ENCODE results near the gene ETV5.

ETV5 gene

DNA sequence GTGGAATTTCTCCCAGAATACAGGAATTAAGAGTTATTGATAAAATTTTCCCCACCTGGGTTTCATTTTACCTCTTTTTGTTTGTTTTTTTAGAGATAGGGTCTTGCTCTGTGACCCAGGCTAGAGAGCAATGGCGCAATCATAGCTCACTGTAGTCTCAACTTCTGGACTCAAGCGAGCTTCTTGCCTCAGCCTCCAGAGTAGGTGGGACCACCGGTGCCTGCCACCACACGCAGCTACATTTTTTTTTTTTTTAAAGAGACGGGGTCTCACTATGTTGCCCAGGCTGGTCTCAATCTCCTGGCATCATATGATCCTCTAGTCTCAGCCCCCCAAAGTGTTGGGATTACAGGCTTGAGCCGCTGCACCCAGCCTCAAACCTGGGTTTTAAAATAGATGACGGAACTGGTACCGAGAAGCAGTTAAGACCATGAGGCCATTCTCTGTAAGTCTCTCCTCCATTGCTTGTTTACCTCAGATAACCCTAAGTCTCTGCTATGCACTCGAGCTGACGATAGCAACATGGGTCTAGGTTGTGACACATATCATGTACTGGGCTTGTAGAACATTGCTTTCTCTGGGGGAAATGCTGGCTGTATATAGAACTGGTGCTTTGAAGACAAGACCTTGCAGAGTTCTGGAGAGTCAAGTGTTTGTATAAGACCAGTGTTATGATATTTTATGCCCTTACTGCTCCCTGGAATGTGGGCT, 16.4 kb downstream of the ETV5 start:
- ChIA-PET CTCF (no interaction called here), POLR2A (no interaction called here)
- H3K4me1 ChIP-seq (ENCODE audit: control insufficient read depth, insufficient read depth, low read length) = peaks cover 6% of the 10 kb centered on the region; the same call in 1 of the 2 replicates
- TF ChIP-seq ZNF670 (tag by site-specific recombination; IDR thresholded peaks at IDR 0.05; ENCODE audit: low read depth) (no peak), ZFP3 (tag by site-specific recombination; IDR thresholded peaks at IDR 0.05; ENCODE audit: low read depth) (no peak), ZNF449 (tag by site-specific recombination; IDR thresholded peaks at IDR 0.05) (no peak), ZXDB (tag by site-specific recombination; IDR thresholded peaks at IDR 0.05) (no peak), ZNF121 (tag by site-specific recombination; IDR thresholded peaks at IDR 0.05) (peak; percentile 64; the same call in 1 of the 2 replicates), PRDM1 (tag by site-specific recombination; IDR thresholded peaks at IDR 0.05) (no peak), ZSCAN23 (tag by site-specific recombination; IDR thresholded peaks at IDR 0.05) (no peak)
- TF ChIP-seq, protein P1, sequence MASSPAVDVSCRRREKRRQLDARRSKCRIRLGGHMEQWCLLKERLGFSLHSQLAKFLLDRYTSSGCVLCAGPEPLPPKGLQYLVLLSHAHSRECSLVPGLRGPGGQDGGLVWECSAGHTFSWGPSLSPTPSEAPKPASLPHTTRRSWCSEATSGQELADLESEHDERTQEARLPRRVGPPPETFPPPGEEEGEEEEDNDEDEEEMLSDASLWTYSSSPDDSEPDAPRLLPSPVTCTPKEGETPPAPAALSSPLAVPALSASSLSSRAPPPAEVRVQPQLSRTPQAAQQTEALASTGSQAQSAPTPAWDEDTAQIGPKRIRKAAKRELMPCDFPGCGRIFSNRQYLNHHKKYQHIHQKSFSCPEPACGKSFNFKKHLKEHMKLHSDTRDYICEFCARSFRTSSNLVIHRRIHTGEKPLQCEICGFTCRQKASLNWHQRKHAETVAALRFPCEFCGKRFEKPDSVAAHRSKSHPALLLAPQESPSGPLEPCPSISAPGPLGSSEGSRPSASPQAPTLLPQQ (tag by site-specific recombination; IDR thresholded peaks at IDR 0.05) = no peak
- TF ChIP-seq, protein P2, sequence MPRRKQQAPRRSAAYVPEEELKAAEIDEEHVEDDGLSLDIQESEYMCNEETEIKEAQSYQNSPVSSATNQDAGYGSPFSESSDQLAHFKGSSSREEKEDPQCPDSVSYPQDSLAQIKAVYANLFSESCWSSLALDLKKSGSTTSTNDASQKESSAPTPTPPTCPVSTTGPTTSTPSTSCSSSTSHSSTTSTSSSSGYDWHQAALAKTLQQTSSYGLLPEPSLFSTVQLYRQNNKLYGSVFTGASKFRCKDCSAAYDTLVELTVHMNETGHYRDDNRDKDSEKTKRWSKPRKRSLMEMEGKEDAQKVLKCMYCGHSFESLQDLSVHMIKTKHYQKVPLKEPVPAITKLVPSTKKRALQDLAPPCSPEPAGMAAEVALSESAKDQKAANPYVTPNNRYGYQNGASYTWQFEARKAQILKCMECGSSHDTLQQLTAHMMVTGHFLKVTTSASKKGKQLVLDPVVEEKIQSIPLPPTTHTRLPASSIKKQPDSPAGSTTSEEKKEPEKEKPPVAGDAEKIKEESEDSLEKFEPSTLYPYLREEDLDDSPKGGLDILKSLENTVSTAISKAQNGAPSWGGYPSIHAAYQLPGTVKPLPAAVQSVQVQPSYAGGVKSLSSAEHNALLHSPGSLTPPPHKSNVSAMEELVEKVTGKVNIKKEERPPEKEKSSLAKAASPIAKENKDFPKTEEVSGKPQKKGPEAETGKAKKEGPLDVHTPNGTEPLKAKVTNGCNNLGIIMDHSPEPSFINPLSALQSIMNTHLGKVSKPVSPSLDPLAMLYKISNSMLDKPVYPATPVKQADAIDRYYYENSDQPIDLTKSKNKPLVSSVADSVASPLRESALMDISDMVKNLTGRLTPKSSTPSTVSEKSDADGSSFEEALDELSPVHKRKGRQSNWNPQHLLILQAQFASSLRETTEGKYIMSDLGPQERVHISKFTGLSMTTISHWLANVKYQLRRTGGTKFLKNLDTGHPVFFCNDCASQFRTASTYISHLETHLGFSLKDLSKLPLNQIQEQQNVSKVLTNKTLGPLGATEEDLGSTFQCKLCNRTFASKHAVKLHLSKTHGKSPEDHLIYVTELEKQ (tag by site-specific recombination; IDR thresholded peaks at IDR 0.05; ENCODE audit: borderline replicate concordance) = no peak
- H3K4me3 ChIP-seq (ENCODE audit: low read depth, low read length) = no peak overlapping the region
- no peaks in the 10 kb centered on the region for H3K9me3 ChIP-seq (ENCODE audit: control insufficient read depth, insufficient read depth, low read depth, low read length)
- no peaks in the 10 kb centered on the region for H3K36me3 ChIP-seq (ENCODE audit: control insufficient read depth in 2 of 2, insufficient read depth in 1 of 2, low read length in 2 of 2)
- H3K27ac ChIP-seq (ENCODE audit: extremely low read depth, low read depth, low read length) = no peak overlapping the region

- H3K36me3 ChIP-seq (ENCODE audit: control insufficient read depth in 2 of 2, insufficient read depth in 1 of 2, low read length in 2 of 2) = no peaks in the 10 kb centered on the region
- H3K9me3 ChIP-seq (ENCODE audit: control insufficient read depth, insufficient read depth, low read depth, low read length) = no peaks in the 10 kb centered on the region
- POLR2A ChIA-PET = no interaction called here
- TF ChIP-seq ZFP69B (tag by site-specific recombination; IDR thresholded peaks at IDR 0.05) (no peak), ZBTB6 (tag by site-specific recombination; IDR thresholded peaks at IDR 0.05) (no peak), ZNF785 (tag by site-specific recombination; IDR thresholded peaks at IDR 0.05) (no peak), INSM2 (tag by site-specific recombination; IDR thresholded peaks at IDR 0.05) (no peak)
- TF ChIP-seq, protein P3, sequence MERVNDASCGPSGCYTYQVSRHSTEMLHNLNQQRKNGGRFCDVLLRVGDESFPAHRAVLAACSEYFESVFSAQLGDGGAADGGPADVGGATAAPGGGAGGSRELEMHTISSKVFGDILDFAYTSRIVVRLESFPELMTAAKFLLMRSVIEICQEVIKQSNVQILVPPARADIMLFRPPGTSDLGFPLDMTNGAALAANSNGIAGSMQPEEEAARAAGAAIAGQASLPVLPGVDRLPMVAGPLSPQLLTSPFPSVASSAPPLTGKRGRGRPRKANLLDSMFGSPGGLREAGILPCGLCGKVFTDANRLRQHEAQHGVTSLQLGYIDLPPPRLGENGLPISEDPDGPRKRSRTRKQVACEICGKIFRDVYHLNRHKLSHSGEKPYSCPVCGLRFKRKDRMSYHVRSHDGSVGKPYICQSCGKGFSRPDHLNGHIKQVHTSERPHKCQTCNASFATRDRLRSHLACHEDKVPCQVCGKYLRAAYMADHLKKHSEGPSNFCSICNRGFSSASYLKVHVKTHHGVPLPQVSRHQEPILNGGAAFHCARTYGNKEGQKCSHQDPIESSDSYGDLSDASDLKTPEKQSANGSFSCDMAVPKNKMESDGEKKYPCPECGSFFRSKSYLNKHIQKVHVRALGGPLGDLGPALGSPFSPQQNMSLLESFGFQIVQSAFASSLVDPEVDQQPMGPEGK (tag by site-specific recombination; IDR thresholded peaks at IDR 0.05) = no peak
- TF ChIP-seq, protein P4, sequence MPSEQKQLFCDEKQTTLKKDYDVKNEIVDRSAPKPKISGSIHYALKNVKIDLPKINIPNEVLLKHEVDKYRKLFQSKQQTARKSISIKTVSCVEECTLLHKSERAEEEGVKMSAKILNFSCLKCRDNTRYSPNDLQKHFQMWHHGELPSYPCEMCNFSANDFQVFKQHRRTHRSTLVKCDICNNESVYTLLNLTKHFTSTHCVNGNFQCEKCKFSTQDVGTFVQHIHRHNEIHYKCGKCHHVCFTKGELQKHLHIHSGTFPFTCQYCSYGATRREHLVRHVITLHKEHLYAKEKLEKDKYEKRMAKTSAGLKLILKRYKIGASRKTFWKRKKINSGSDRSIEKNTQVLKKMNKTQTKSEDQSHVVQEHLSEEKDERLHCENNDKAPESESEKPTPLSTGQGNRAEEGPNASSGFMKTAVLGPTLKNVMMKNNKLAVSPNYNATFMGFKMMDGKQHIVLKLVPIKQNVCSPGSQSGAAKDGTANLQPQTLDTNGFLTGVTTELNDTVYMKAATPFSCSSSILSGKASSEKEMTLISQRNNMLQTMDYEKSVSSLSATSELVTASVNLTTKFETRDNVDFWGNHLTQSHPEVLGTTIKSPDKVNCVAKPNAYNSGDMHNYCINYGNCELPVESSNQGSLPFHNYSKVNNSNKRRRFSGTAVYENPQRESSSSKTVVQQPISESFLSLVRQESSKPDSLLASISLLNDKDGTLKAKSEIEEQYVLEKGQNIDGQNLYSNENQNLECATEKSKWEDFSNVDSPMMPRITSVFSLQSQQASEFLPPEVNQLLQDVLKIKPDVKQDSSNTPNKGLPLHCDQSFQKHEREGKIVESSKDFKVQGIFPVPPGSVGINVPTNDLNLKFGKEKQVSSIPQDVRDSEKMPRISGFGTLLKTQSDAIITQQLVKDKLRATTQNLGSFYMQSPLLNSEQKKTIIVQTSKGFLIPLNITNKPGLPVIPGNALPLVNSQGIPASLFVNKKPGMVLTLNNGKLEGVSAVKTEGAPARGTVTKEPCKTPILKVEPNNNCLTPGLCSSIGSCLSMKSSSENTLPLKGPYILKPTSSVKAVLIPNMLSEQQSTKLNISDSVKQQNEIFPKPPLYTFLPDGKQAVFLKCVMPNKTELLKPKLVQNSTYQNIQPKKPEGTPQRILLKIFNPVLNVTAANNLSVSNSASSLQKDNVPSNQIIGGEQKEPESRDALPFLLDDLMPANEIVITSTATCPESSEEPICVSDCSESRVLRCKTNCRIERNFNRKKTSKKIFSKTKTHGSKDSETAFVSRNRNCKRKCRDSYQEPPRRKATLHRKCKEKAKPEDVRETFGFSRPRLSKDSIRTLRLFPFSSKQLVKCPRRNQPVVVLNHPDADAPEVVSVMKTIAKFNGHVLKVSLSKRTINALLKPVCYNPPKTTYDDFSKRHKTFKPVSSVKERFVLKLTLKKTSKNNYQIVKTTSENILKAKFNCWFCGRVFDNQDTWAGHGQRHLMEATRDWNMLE (tag by site-specific recombination; conservative IDR thresholded peaks at IDR 0.05; ENCODE audit: low read depth) = no peak
- no peak overlapping the region for H3K27ac ChIP-seq (ENCODE audit: extremely low read depth, low read depth, low read length)
- no peaks in the 10 kb centered on the region for H3K4me1 ChIP-seq (ENCODE audit: control insufficient read depth, insufficient read depth, low read length)
- CTCF ChIA-PET = no interaction called here
- no peak overlapping the region for H3K4me3 ChIP-seq (ENCODE audit: low read depth, low read length)
Observed at GRCh38 chr3:186090901-186091300, 18.0 kb downstream of the ETV5 start.
